HEK293T (cell line): ENCODE data around the gene TBL2.
"Not testable (repeated sequence)": the region's sequence is repeated elsewhere in the genome, so short reads cannot be mapped to it uniquely, and the experiment has no call there.

ENCODE experiments used
- CTCF ChIA-PET: fragments of 350-600 bp; formaldehyde crosslinking; extraction: SDS; loops from one replicate; lab custom pipeline; 2021; ENCODE audit warnings: antibody characterized with exemption, inconsistent platforms; lab: Yijun Ruan, JAX
- POLR2A ChIA-PET: fragments of 350-600 bp; formaldehyde crosslinking; extraction: SDS; loops from one replicate; lab custom pipeline; 2020; ENCODE audit warnings: antibody characterized with exemption, inconsistent platforms; lab: Yijun Ruan, JAX
- DNase-seq: peaks from one replicate; pipeline ENCODE4 v3.0.0; 2012; ENCODE audit warnings: mixed read lengths; ENCODE audit errors: extremely low spot score
- ARNT ChIP-seq: fragments of 450-650 bp; IDR thresholded peaks from 2 replicates; pipeline ENCODE4 v1.6.1; 2017; ENCODE audit warnings: mild to moderate bottlenecking
- BHLHE40 ChIP-seq: fragments of 450-650 bp; IDR thresholded peaks from 2 replicates; pipeline ENCODE4 v1.6.1; 2016; ENCODE audit warnings: mild to moderate bottlenecking, moderate library complexity, borderline replicate concordance
- CTBP1 ChIP-seq: fragments of 450-650 bp; IDR thresholded peaks from 2 replicates; pipeline ENCODE4 v1.6.1; 2016; ENCODE audit warnings: borderline replicate concordance
- ELF4 ChIP-seq: fragments of 450-650 bp; IDR thresholded peaks from 2 replicates; pipeline ENCODE4 v1.6.1; 2017; ENCODE audit warnings: antibody characterized with exemption
- FOXA1 ChIP-seq: fragments of 450-650 bp; IDR thresholded peaks from 2 replicates; pipeline ENCODE4 v1.6.1; 2016; ENCODE audit warnings: mild to moderate bottlenecking
- FOXK2 ChIP-seq: fragments of 450-650 bp; IDR thresholded peaks from 2 replicates; pipeline ENCODE4 v1.6.1; 2016; ENCODE audit warnings: mild to moderate bottlenecking
- FOXM1 ChIP-seq: fragments of 450-650 bp; IDR thresholded peaks from 2 replicates; pipeline ENCODE4 v1.6.1; 2017; ENCODE audit warnings: mild to moderate bottlenecking, borderline replicate concordance
- HDGF ChIP-seq: fragments of 450-650 bp; IDR thresholded peaks from 2 replicates; pipeline ENCODE4 v1.6.1; 2017; ENCODE audit warnings: antibody characterized with exemption, borderline replicate concordance
- L3MBTL2 ChIP-seq: fragments of 450-650 bp; conservative IDR thresholded peaks from 2 replicates; pipeline ENCODE4 v1.6.1; 2016; ENCODE audit warnings: mild to moderate bottlenecking
- LEF1 ChIP-seq: fragments of 450-650 bp; IDR thresholded peaks from 2 replicates; pipeline ENCODE4 v1.6.1; 2017; ENCODE audit warnings: mild to moderate bottlenecking, borderline replicate concordance
- NFRKB ChIP-seq: fragments of 450-650 bp; IDR thresholded peaks from 2 replicates; pipeline ENCODE4 v1.6.1; 2016; ENCODE audit warnings: mild to moderate bottlenecking, moderate library complexity
- SP1 ChIP-seq: fragments of 450-650 bp; IDR thresholded peaks from 2 replicates; pipeline ENCODE4 v1.6.1; 2017
- SUZ12 ChIP-seq: fragments of 450-650 bp; IDR thresholded peaks from 2 replicates; pipeline ENCODE4 v1.6.1; 2016; ENCODE audit warnings: mild to moderate bottlenecking
- TARDBP ChIP-seq: fragments of 450-650 bp; IDR thresholded peaks from 2 replicates; pipeline ENCODE4 v1.6.1; 2016
- ZNF384 ChIP-seq: fragments of 450-650 bp; IDR thresholded peaks from 2 replicates; pipeline ENCODE4 v1.6.1; 2016
- TF ChIP-seq, protein P1 (sequence below): fragments of 450-650 bp; IDR thresholded peaks from 2 replicates; pipeline ENCODE4 v1.6.1; 2016

The TBL2 gene

DNA sequence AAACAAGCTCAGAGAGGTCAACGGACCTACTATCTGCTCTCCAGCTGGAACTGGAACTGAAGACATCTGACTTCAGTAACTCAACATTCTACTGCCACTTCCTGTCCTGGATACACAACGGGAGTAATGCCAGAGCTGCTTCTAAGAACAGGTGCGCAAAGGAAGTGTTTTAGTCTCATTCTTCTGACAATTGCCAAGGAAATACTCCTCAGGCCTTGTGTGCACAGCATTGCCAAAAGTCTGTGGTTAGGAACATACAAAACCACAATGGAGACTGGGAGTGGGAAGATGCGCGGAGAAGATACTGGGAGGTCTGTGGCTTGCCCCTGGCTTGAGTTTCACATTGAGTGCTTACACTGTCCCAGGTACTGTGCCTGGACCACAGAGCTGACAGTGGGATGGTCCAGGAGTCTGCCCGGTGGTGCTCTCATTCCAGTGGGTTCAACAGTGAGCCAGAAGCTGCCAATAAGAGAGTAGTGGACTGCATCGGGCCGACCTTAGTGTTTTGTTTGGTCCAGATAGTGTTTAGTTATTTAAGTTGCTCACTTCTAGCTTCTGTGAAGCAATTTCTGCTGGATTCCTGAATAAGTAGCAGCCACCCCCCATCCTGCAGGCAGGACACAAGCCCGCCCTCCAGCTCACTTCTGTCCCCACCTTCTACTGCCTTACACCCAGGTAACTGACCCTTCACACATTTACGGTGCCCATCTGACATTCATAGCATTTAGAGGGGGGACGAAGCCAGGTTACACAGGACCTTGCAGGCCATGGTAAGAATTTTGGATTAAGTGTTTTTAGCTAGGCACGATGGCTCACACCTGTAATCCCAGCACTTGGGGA is 10.3 kb downstream of the TBL2 start:
- ChIA-PET POLR2A (interaction anchor here (0.5 to 2.7 kb wide), 7 partner anchors 8 to 1002 kb away, joined by 3 to 18 read pairs (median 3); partner anchors contain the start of genes BAZ1B, BCL7B and TBL2), CTCF (no interaction called here)
- TF ChIP-seq HDGF = no peak
- TF ChIP-seq FOXK2 = no peak
- no peak for TF ChIP-seq SP1
- TF ChIP-seq, protein P1, sequence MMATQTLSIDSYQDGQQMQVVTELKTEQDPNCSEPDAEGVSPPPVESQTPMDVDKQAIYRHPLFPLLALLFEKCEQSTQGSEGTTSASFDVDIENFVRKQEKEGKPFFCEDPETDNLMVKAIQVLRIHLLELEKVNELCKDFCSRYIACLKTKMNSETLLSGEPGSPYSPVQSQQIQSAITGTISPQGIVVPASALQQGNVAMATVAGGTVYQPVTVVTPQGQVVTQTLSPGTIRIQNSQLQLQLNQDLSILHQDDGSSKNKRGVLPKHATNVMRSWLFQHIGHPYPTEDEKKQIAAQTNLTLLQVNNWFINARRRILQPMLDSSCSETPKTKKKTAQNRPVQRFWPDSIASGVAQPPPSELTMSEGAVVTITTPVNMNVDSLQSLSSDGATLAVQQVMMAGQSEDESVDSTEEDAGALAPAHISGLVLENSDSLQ = no peak
- no peak for TF ChIP-seq TARDBP
- no peak for TF ChIP-seq ZNF384
- TF ChIP-seq SUZ12 = no peak
- no peak for TF ChIP-seq CTBP1
- no peak for TF ChIP-seq LEF1
- no peak for TF ChIP-seq ARNT
- DNase-seq = no peak

DNA sequence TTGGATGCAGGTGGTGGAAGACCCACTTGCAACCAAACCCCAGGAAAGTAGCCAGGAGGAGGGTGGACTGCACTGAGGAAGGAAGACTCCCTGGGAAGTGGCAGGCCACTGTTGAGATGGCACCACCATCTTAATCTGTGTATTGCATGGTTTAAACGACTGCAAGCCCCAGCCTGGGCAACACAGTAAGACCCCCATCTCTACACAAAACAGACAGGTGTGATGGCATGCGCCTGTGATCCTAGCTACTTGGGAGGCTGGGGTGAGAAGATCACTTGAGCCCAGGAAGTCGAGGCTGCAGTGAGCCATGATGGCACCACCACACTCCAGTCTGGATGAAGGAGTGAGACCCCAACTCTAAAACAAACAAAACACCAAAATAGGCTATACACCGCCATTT is 11.2 kb downstream of the TBL2 start:
- TF ChIP-seq CTBP1 = no peak
- no peak for DNase-seq
- ChIA-PET CTCF (interaction anchor here (1.4 kb wide), 1 partner anchor 158 kb away, joined by 3 read pairs; no protein-coding TSS in a partner anchor), POLR2A (interaction anchor here (0.9 to 3.7 kb wide), 3 partner anchors 10 to 44 kb away, joined by 3 to 18 read pairs (median 18); partner anchors contain the start of gene TBL2)

DNA sequence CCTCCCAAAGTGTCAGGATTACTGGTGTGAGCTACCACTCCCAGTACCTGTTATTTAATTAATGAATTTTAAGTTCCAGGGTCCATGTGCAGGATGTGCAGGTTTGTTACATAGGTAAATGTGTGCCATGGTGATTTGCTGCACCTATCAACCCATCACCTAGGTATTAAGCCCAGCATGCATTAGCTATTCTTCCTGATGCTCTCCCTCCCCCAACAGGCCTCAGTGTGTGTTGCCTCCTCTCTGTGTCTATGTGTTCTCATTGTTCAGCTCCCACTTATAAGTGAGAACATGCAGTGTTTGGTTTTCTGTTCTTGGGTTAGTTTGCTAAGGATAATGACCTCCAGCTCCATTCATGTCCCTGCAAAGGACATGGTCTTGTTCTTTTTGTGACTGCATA is 11.9 kb downstream of the TBL2 start:
- DNase-seq = not testable (repeated sequence)
- ChIA-PET CTCF (interaction anchor here (1.4 kb wide), 1 partner anchor 159 kb away, joined by 3 read pairs; no protein-coding TSS in a partner anchor), POLR2A (interaction anchor here (0.9 to 3.7 kb wide), 3 partner anchors 9 to 44 kb away, joined by 3 to 18 read pairs (median 9); partner anchors contain the start of genes BCL7B and TBL2)

DNA sequence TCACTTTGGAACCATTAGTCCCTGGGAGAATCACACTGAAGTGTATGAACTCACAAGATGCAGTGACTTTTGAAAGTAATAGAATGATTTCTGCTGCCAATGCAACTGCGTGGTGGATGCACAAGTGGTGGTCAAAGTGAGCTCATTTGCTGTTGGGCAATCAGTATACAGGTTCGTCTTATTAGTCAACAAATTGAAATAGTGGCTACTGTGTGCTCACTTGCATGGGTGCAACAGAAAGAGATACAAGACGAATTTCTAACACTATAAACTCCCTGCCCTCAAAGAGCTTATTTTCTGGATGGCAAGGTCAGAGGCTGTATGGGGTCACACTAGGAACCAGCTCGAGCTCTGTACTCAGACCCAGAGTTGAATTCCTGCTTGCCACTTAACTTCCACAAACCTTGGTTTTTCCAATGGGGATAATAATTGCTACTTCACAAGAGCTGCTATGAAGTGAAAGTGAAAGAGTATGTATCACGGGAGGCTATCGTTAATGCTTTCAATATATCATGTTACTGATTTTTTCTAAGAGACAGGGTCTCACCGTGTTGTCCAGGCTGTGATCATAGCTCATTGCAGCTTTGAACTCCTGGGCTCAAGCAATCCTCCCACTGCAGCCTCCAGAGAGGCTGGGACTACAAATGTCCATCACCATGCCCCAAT is 12.6 kb downstream of the TBL2 start:
- CTCF ChIA-PET = interaction anchor here (1.4 kb wide), 1 partner anchor 160 kb away, joined by 3 read pairs; no protein-coding TSS in a partner anchor
- POLR2A ChIA-PET = interaction anchor here (0.7 to 3.7 kb wide), 3 partner anchors 9 to 173 kb away, joined by 3 to 18 read pairs (median 9); partner anchors contain the start of genes ABHD11, BCL7B and TBL2
- TF ChIP-seq FOXM1 = no peak
- TF ChIP-seq, protein P1 = no peak
- no peak for TF ChIP-seq L3MBTL2
- TF ChIP-seq SP1 = no peak
- TF ChIP-seq BHLHE40 = no peak
- TF ChIP-seq ARNT = no peak
- no peak for TF ChIP-seq HDGF
- TF ChIP-seq FOXK2 = no peak
- TF ChIP-seq CTBP1 = no peak
- DNase-seq = no peak

DNA sequence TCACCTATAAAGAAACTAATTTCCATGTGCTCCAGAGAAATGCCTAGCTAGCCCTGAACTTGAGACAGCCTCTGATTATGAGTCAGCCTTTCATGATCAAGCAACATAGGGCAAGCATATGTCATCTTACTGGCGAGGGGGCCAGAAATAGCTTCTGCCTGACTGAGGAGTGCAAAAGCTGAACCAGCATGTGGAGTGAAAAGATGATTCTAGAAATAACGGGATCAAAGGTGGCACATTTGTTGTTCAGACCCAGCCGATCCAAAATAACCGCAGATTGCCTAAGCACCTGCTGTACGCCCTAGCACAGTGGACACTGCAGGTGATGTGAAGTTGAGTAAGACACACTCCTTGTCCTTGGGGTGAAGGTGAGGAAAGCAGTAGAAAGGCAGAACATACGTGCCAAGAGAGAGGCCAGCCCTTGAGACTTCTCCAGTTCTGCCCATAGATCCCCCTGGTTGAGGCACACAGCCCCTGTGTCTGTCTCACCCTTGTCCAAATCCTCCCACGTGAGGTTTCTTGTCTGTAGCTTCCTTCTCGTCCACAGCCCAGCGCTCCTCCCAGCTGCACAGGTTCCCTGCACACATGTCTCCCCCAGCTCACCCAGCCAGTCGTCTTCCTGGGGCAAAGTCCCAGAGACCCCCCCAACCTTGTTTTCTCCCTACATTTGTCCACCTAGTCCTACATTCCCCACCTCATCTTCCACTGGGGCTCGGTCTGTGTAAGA is 18.1 kb downstream of the TBL2 start:
- ChIA-PET POLR2A (interaction anchor here (0.9 to 2.4 kb wide), 3 partner anchors 8 to 38 kb away, joined by 3 to 10 read pairs (median 4); partner anchors contain the start of gene BAZ1B), CTCF (no interaction called here)
- no peak for TF ChIP-seq FOXM1
- no peak for TF ChIP-seq BHLHE40
- TF ChIP-seq L3MBTL2 = no peak
- TF ChIP-seq SUZ12 = no peak
- TF ChIP-seq FOXK2 = no peak
- TF ChIP-seq ELF4 = no peak
- TF ChIP-seq ARNT = no peak
- no peak for TF ChIP-seq ZNF384
- TF ChIP-seq, protein P1 = no peak
- no peak for TF ChIP-seq SP1
- TF ChIP-seq LEF1 = no peak
- TF ChIP-seq CTBP1 = no peak
- no peak for TF ChIP-seq NFRKB
- TF ChIP-seq HDGF = no peak
- no peak for TF ChIP-seq TARDBP
- no peak for TF ChIP-seq FOXA1
- DNase-seq = no peak
